ENCODE measurements around the gene SP140.
"Not testable (repeated sequence)": the region's sequence is repeated elsewhere in the genome, so short reads cannot be mapped to it uniquely, and the experiment has no call there.

Gene SP140

DNA sequence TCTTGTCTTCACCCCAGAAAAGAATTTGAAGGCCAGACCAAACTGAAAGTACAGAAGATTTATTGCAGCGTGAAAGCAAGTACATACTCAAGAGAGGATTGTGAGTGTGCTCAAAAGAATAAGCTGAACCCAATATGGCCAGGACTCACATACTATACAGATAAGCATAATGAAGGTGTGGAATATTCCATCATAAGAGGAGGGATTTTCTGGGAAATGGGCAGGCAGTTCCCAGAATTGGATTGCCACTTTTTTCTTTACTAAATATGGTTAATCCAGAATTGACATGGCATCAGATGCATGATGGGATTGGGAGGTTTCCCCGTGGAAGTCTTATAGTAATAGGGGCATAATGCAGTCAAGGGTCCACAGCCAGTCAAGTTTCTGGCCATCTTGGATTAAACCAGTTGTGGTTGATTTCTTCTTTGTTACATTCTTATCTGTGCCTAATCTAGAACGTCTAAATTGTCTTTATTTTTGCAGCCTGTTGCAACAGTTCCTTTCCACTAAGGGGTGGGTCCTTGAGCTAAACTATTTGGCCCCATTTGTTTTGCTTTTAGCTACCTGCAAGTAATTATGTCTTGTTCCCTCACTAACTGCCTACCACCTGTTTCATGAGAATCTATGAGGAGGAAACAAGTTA, 110.4 kb downstream of the SP140 start:
- H3K18ac ChIP-seq (ENCODE audit: low read depth in 1 of 2, low read length in 2 of 2), result no peak overlapping the region
- H2BK120ac ChIP-seq (ENCODE audit: low read depth, low read length), result no peak overlapping the region
- no peak overlapping the region for H4K91ac ChIP-seq (ENCODE audit: low read length)
- no peak for DNase-seq
- no peak overlapping the region for H2BK12ac ChIP-seq (ENCODE audit: low read length in 2 of 2)
- no peak overlapping the region for H3K14ac ChIP-seq (ENCODE audit: low read length in 2 of 2)
- no peak overlapping the region for H3K4ac ChIP-seq (ENCODE audit: low read depth in 1 of 2, low read length in 2 of 2)
- no peaks in the 10 kb centered on the region for H3K4me1 ChIP-seq (ENCODE audit: control insufficient read depth, insufficient read depth, low read depth, low read length)
- H3K36me3 ChIP-seq (ENCODE audit: control insufficient read depth in 1 of 2, insufficient read depth in 2 of 2, low read depth in 1 of 2, low read length in 2 of 2), result peaks cover 0 to 37% of the 10 kb centered on the region in 2 experiments
- H3K4me2 ChIP-seq (ENCODE audit: low read length, poor library complexity, severe bottlenecking), result no peak overlapping the region
- H4K8ac ChIP-seq (ENCODE audit: low read length), result no peak overlapping the region
- H2AK5ac ChIP-seq (ENCODE audit: low read length, severe bottlenecking), result no peak overlapping the region
- peaks cover 6% of the 10 kb centered on the region for H3K79me1 ChIP-seq (replicated peaks; ENCODE audit: low read length, poor library complexity, severe bottlenecking)
- 96% methylated on average over 3 of the region's 3 CpGs for WGBS
- H3K27ac ChIP-seq (ENCODE audit: low read length, poor library complexity, severe bottlenecking), result no peak overlapping the region
- H3K4me3 ChIP-seq (ENCODE audit: insufficient read depth in 1 of 2, low read depth in 1 of 2, low read length in 2 of 2), result no peak overlapping the region
- H3K9ac ChIP-seq (ENCODE audit: low read length), result no peak overlapping the region
- H2AFZ ChIP-seq (ENCODE audit: low read depth, low read length), result no peak overlapping the region
- H2BK5ac ChIP-seq (ENCODE audit: low read depth, low read length, poor library complexity, severe bottlenecking), result no peak overlapping the region
- no peaks in the 10 kb centered on the region for H3K9me3 ChIP-seq (ENCODE audit: control insufficient read depth, low read length)
- no peaks in the 10 kb centered on the region for H3K27me3 ChIP-seq (ENCODE audit: control insufficient read depth in 1 of 2, insufficient read depth in 1 of 2, low read length in 2 of 2)
- no peak overlapping the region for H2BK15ac ChIP-seq (ENCODE audit: low read depth, poor library complexity, severe bottlenecking)
- no peak overlapping the region for H3K23ac ChIP-seq (ENCODE audit: low read length in 2 of 2)

DNA sequence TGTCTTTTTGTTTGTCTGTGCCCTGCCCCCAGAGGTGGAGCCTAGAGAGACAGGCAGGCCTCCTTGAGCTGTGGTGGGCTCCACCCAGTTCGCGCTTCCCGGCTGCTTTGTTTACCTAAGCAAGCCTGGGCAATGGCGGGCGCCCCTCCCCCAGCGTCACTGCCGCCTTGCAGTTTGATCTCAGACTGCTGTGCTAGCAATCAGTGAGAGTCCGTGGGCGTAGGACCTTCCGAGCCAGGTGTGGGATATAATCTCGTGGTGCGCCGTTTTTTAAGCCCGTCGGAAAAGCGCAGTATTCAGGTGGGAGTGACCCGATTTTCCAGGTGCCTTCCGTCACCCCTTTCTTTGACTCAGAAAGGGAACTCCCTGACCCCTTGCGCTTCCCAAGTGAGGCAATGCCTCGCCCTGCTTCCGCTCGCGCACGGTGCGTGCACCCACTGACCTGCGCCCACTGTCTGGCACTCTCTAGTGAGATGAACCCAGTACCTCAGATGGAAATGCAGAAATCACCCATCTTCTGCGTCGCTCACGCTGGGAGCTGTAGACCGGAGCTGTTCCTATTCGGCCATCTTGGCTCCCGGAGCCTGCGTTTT, 116.5 kb downstream of the SP140 start:
- not testable (repeated sequence) for H2BK5ac ChIP-seq (ENCODE audit: low read depth, low read length, poor library complexity, severe bottlenecking); H2AFZ ChIP-seq (ENCODE audit: low read depth, low read length); DNase-seq; H3K4me1 ChIP-seq (ENCODE audit: control insufficient read depth, insufficient read depth, low read depth, low read length); H3K4me2 ChIP-seq (ENCODE audit: low read length, poor library complexity, severe bottlenecking); H3K18ac ChIP-seq (ENCODE audit: low read depth in 1 of 2, low read length in 2 of 2); H3K14ac ChIP-seq (ENCODE audit: low read length in 2 of 2); H3K79me1 ChIP-seq (replicated peaks; ENCODE audit: low read length, poor library complexity, severe bottlenecking); H4K8ac ChIP-seq (ENCODE audit: low read length); H3K27me3 ChIP-seq (ENCODE audit: control insufficient read depth in 1 of 2, insufficient read depth in 1 of 2, low read length in 2 of 2); H3K9ac ChIP-seq (ENCODE audit: low read length); H3K9me3 ChIP-seq (ENCODE audit: control insufficient read depth, low read length); H4K91ac ChIP-seq (ENCODE audit: low read length); H3K4me3 ChIP-seq (ENCODE audit: insufficient read depth in 1 of 2, low read depth in 1 of 2, low read length in 2 of 2); H3K36me3 ChIP-seq (ENCODE audit: control insufficient read depth in 1 of 2, insufficient read depth in 2 of 2, low read depth in 1 of 2, low read length in 2 of 2); H2AK5ac ChIP-seq (ENCODE audit: low read length, severe bottlenecking); H3K27ac ChIP-seq (ENCODE audit: low read length, poor library complexity, severe bottlenecking); H2BK120ac ChIP-seq (ENCODE audit: low read depth, low read length); H3K23ac ChIP-seq (ENCODE audit: low read length in 2 of 2); H2BK15ac ChIP-seq (ENCODE audit: low read depth, poor library complexity, severe bottlenecking); H3K4ac ChIP-seq (ENCODE audit: low read depth in 1 of 2, low read length in 2 of 2); H2BK12ac ChIP-seq (ENCODE audit: low read length in 2 of 2)
- WGBS, result 82% methylated on average over 25 of the region's 33 CpGs

DNA sequence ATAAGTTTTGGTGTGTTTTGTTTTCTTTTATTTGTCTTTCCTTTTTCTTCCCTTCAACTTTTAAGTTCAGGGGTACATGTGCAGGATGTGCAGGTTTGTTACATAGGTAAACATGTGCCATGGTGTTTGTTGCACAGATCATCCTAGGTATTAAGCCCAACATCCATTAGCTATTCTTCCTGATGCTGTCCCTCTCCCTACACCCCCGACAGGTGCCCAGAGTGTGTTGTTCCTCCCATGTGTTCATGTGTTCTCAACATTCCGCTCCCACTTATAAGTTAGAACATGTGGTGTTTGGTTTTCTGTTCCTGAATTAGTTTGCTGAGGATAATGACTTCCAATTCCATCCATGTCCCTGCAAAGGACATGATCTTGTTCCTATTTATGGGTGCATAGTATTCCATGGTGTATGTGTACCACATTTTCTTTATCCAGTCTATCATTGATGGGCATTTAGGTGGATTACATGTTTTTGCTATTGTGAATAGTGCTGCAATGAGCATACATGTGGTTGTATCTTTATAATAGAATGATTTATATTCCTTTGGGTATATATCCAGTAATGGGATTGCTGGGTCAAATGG, 117.6 kb downstream of the SP140 start:
- not testable (repeated sequence) for H2BK120ac ChIP-seq (ENCODE audit: low read depth, low read length); H3K4me1 ChIP-seq (ENCODE audit: control insufficient read depth, insufficient read depth, low read depth, low read length); H2BK12ac ChIP-seq (ENCODE audit: low read length in 2 of 2); H3K4me3 ChIP-seq (ENCODE audit: insufficient read depth in 1 of 2, low read depth in 1 of 2, low read length in 2 of 2); H2AK5ac ChIP-seq (ENCODE audit: low read length, severe bottlenecking); H3K9me3 ChIP-seq (ENCODE audit: control insufficient read depth, low read length); H3K18ac ChIP-seq (ENCODE audit: low read depth in 1 of 2, low read length in 2 of 2); H3K14ac ChIP-seq (ENCODE audit: low read length in 2 of 2); H3K4ac ChIP-seq (ENCODE audit: low read depth in 1 of 2, low read length in 2 of 2); H3K27me3 ChIP-seq (ENCODE audit: control insufficient read depth in 1 of 2, insufficient read depth in 1 of 2, low read length in 2 of 2); H3K9ac ChIP-seq (ENCODE audit: low read length); H3K23ac ChIP-seq (ENCODE audit: low read length in 2 of 2); H3K27ac ChIP-seq (ENCODE audit: low read length, poor library complexity, severe bottlenecking); H3K4me2 ChIP-seq (ENCODE audit: low read length, poor library complexity, severe bottlenecking); H4K8ac ChIP-seq (ENCODE audit: low read length); H2AFZ ChIP-seq (ENCODE audit: low read depth, low read length); H4K91ac ChIP-seq (ENCODE audit: low read length); H2BK5ac ChIP-seq (ENCODE audit: low read depth, low read length, poor library complexity, severe bottlenecking); H2BK15ac ChIP-seq (ENCODE audit: low read depth, poor library complexity, severe bottlenecking); H3K36me3 ChIP-seq (ENCODE audit: control insufficient read depth in 1 of 2, insufficient read depth in 2 of 2, low read depth in 1 of 2, low read length in 2 of 2); DNase-seq
- WGBS, result 90% methylated on average over 2 of the region's 2 CpGs
- peaks cover 12% of the 10 kb centered on the region for H3K79me1 ChIP-seq (replicated peaks; ENCODE audit: low read length, poor library complexity, severe bottlenecking)

DNA sequence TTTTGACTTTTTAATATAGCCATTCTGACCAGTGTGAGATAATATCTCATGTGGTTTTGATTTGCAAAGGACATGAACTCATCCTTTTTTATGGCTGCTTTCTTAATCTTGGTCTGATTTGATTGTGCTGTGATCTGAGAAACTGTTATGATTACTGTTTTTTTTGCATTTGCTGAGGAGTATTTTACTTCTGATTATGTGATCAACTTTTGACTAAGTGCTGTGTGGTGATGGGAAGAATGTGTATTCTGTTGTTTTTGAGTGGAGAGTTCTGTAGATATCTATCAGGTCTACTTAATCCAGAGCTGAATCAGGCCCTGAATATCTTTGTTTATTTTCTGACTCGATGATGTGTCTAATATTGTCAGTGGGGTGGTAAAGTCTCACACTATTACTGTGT, 118.2 kb downstream of the SP140 start:
- H4K8ac ChIP-seq (ENCODE audit: low read length), result no peak overlapping the region
- no peak overlapping the region for H2AK5ac ChIP-seq (ENCODE audit: low read length, severe bottlenecking)
- no peaks in the 10 kb centered on the region for H3K27me3 ChIP-seq (ENCODE audit: control insufficient read depth in 1 of 2, insufficient read depth in 1 of 2, low read length in 2 of 2)
- H2BK12ac ChIP-seq (ENCODE audit: low read length in 2 of 2), result no peak overlapping the region
- no peak overlapping the region for H3K23ac ChIP-seq (ENCODE audit: low read length in 2 of 2)
- no peak overlapping the region for H3K27ac ChIP-seq (ENCODE audit: low read length, poor library complexity, severe bottlenecking)
- no peak overlapping the region for H3K18ac ChIP-seq (ENCODE audit: low read depth in 1 of 2, low read length in 2 of 2)
- H2BK15ac ChIP-seq (ENCODE audit: low read depth, poor library complexity, severe bottlenecking), result no peak overlapping the region
- H2AFZ ChIP-seq (ENCODE audit: low read depth, low read length), result no peak overlapping the region
- peaks cover 5% of the 10 kb centered on the region for H3K4me1 ChIP-seq (ENCODE audit: control insufficient read depth, insufficient read depth, low read depth, low read length)
- H3K4me3 ChIP-seq (ENCODE audit: insufficient read depth in 1 of 2, low read depth in 1 of 2, low read length in 2 of 2), result no peak overlapping the region
- peaks cover 9% of the 10 kb centered on the region for H3K9me3 ChIP-seq (ENCODE audit: control insufficient read depth, low read length)
- H3K79me1 ChIP-seq (replicated peaks; ENCODE audit: low read length, poor library complexity, severe bottlenecking), result peaks cover 13% of the 10 kb centered on the region
- H2BK5ac ChIP-seq (ENCODE audit: low read depth, low read length, poor library complexity, severe bottlenecking), result no peak overlapping the region
- no peak overlapping the region for H2BK120ac ChIP-seq (ENCODE audit: low read depth, low read length)
- 67% methylated on average over 1 of the region's 1 CpG for WGBS
- no peak for DNase-seq
- no peak overlapping the region for H3K4ac ChIP-seq (ENCODE audit: low read depth in 1 of 2, low read length in 2 of 2)
- no peak overlapping the region for H3K4me2 ChIP-seq (ENCODE audit: low read length, poor library complexity, severe bottlenecking)
- peak overlapping the region; percentile 24 for H3K9ac ChIP-seq (ENCODE audit: low read length)
- no peak overlapping the region for H3K14ac ChIP-seq (ENCODE audit: low read length in 2 of 2)
- peaks cover 0 to 9% of the 10 kb centered on the region in 2 experiments for H3K36me3 ChIP-seq (ENCODE audit: control insufficient read depth in 1 of 2, insufficient read depth in 2 of 2, low read depth in 1 of 2, low read length in 2 of 2)
- H4K91ac ChIP-seq (ENCODE audit: low read length), result no peak overlapping the region

Data from mesenchymal stem cell (in vitro differentiated cells and primary cell).